ENCODE measurements around the gene MYL6B.
"Not testable (repeated sequence)": the region's sequence is repeated elsewhere in the genome, so short reads cannot be mapped to it uniquely, and the experiment has no call there.

MYL6B gene

DNA sequence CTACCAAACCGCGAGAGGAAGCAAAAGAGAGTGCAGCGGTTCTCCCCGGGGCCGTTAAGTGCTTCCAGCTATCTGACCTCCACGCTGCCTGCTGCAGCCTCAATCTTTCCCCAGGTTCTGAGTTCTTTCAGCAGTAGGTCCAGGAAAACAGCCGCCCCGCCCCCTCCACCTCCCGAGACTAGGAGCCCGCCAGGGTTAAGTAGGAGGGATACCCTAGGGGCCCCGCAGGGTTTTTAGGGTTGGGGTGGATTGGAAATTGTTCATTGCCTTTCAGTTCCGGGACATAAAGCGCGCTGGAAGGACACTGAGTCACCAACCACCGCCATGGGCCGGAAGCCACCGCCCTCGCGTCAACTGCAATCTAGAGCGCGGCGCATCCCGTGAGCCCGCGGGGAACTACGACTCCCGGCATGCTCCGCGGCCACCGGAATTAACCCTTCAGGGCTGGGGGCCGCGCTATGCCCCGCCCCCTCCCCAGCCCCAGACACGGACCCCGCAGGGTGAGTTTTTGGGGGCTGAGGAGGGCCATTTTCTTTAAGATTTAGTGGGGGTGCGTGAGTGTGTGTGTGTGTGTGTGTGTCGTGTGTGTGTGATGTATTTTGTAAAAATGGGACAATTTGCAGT is at the start of gene MYL6B:
Gene MYL6B, plus strand, starts transcription at position 456 of the 624 bp plus-strand sequence. CDS start 1,332 bp downstream, outside the sequence.
- DNase-seq, result peak; percentile 78

DNA sequence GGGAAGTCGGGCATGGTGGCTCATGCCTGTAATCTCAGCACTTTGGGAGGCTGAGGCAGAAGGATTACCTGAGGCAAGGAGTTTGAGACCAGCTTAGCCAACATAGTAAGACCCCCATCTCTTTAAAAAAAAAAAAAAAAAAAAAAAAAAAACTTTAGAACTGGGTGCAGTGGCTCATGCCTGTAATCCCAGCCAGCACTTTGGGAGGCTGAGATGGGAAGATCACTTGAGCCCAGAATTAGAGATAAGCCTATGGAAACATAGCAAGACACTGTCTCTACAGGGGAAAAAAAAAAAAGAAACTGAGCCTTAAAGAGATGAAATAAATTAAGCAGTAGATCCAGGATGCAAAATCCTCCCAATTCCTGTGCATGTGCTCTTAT is 49.7 kb upstream of the MYL6B start:
- DNase-seq, result no peak

DNA sequence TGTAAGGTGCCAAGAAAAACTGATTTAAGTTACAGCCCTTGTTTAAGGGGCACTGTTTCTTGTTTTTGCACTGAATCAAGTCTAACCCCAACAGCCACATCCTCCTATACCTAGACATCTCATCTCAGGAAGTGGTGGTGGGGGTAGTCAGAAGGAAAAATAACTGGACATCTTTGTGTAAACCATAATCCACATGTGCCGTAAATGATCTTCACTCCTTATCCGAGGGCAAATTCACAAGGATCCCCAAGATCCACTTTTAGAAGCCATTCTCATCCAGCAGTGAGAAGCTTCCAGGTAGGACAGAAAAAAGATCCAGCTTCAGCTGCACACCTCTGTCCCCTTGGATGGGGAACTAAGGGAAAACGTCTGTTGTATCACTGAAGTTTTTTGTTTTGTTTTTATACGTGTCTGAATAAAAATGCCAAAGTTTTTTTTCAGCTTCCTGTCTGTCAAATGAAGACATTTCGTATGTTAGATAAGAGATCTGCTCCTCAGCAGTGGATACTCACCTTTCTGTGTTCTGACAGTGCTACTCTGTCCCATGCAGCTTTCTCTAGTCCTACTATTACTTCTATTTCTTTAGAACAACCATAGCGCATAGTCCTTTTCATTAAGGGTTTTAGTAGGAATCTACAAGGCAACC is 49.2 kb upstream of the MYL6B start:
- DNase-seq, result no peak

DNA sequence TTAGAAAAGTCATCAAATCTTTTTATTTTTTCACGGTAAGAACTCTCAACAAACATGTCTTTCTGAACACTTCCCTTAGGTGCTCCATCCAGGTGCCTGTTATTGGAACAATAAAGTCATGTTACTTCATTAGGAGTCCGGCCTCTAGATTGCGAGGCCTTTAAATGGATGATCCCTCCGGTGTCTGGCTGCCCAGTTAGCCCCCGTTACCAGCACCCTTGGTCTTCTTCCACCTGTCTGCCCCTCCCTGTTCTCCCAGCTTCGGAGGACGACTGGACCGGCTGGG is 48.6 kb upstream of the MYL6B start:
- DNase-seq, result no peak

GRCh38 chr12:56104109-56104814 is 48.1 kb upstream of the MYL6B start, which contains the start of gene PA2G4:
Gene PA2G4 (plus strand): TSS chr12:56104559. CDS start chr12:56104738, 179 bp downstream.
- peak; percentile 94 for DNase-seq

DNA sequence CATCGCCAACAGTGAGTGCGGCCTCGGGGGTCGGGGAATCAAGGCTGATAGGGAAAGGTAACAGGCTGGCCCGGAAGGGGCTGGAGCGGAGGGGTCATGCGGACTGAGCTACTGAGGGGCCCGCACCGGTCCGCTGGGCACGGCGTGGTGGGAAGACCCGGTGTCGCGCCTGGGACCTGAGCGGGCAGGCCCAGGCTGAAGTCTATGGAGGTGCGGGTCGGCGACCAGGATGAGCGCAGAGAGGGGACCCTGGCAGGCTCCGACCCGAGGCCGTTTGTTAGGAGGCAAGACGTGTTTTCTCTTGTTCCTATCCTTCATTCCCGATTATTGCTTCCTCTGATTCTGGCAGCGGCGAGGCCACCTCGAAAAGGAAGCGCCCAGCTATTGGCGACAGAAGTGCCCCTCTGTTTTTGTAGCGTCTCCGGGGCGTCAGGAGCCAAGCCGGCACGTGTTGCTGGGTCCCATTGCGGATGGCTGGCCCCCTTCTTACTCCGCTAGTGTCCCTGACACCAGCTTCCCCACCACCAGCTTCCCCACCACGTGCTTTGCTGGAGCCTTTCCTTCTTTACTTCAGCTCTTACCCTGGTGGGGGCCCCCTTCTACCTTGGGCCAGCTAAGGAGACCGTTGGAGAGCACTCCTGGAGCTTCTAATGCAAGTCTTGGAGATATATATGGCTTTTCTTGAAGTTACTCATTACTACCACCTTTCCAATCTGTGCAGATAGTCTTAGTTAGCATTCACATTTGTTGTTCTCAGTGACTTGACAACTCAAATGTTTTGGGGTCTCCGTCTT is 47.4 kb upstream of the MYL6B start:
- no peak for DNase-seq

DNA sequence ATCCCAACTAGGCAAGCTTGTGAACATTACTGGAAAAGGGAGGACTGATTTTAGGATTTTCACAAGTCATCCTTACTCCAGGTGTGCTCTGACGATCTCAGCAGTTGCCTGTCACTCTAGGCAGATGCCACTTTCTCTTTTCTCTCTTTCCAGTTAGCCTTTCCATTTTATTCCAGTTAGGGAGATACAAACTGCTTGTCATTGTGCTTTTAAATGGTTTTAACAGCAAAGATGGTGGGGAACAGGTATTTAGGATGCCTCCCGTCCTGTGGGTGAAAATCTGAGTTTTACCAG is 46.8 kb upstream of the MYL6B start:
- DNase-seq, result no peak

- DNase-seq, result no peak
These were observed 45.1 kb upstream of the MYL6B start for GRCh38 chr12:56107242-56107641.

- DNase-seq, result no peak
These were observed 41.8 kb upstream of the MYL6B start for GRCh38 chr12:56110571-56110970.

GRCh38 chr12:56114084-56114483 is 38.3 kb upstream of the MYL6B start:
- DNase-seq, result no peak

DNA sequence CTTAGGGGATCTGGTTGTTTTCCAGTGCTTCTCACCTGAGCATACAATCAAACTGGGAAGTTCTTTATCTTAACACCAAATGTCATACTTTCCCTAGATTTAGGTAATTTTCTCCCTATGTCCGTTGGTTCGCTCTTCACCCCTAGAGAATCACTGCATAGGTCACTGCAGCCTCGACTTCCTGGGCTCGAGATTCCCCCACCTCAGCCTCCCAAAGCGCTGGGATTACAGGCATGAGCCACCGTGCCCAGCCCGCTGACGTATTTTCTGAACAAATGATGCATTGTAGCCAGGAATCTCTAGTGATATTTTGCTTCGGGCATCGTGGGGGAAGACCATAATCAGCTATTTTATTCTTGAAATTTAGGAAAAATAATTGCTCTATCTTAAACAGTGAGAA is 37.1 kb upstream of the MYL6B start:
- DNase-seq, result no peak

GRCh38 chr12:56116267-56117081 is 35.9 kb upstream of the MYL6B start, which contains the start of gene RPL41:
Gene RPL41 (plus strand): TSS chr12:56116633.
- DNase-seq, result peak; percentile 78

GRCh38 chr12:56117082-56117706 is 35.2 kb upstream of the MYL6B start:
- DNase-seq, result not testable (repeated sequence)

GRCh38 chr12:56117778-56118687 is 34.4 kb upstream of the MYL6B start, which contains the start of gene ZC3H10:
Gene ZC3H10 (plus strand): TSS chr12:56118266. CDS start chr12:56120563, 2,297 bp downstream.
- peak; percentile 95 for DNase-seq

DNA sequence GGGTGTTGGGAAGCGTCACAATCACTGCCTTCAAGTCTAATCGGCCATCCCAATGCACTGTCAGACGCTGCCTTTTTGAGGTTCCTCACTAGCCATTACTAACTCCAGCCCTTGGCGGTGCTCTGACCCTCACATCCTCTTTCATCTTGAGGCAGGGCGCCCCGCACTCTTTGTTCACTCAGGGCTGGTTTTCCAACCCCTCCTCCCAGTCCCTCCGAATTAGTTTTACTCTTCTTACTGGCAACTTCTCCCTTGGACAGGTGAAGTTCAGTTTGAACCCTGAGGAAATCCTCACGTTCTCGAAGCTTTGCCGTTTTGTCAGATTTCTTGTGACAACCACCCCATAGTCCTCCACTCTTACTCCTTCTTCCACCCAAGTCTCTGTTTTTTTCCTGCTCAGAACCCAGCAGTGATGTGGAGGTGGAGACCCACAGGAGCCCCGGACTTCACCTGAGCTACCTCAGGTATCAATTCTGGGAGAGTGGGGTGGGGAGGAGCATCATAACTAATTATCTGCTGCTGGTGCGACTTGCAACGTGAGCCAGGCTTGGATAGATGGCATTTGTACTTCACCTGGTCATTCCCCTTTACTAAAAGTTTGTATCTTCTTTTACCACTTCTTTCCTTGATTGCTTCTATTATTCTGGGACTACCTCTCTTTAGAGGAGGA is 33.6 kb upstream of the MYL6B start:
- no peak for DNase-seq

DNA sequence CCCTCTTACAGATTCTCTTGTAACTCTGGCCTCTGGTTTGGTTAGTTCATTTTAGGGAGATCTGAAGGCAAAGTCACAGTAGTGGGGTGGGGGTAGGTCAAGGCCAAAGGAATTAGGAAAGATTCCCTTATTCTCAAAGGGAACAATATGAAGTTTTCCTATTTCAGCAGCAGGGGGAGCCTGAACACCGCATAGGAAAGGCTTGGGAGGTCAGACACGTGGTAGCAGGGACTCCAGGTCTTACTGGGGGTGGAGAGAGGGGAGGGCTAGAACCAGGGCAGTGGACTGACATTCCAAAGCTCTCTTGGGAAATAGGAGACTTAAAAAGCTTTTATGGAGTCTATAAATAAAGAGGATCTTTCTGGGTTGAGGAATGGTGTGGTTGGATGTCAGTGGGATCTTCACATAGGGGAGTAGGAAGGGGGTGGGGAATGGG is 33.0 kb upstream of the MYL6B start:
- peak; percentile 43 for DNase-seq

DNA sequence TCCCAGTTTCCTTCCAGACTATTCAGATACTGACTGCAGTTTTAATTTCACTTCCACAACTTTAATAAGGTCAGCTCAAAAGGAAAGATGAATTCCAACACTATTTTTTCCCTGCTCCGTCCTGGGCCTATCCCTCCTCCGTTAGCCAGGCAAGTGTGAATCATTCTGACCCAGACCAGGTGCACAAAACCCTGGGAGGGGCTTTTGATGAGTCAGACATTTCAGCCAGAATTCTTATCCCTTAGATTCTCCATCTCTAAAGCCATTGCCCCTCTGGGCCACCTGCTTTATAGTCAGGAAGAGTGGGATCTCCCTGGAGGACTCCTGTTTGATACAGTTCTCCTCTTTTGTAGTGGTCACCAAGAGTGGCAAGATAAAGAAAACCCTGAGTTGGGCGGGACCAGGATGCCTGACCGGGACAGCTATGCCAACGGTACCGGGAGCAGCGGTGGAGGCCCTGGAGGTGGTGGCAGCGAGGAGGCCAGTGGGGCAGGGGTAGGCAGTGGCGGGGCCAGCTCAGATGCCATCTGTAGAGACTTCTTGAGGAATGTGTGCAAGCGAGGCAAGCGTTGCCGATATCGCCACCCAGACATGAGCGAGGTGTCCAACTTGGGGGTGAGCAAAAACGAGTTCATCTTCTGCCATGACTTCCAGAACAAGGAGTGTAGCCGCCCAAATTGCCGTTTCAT is 32.1 kb upstream of the MYL6B start:
- no peak for DNase-seq

- no peak for DNase-seq
These were observed 31.1 kb upstream of the MYL6B start for GRCh38 chr12:56121204-56121870.

DNA sequence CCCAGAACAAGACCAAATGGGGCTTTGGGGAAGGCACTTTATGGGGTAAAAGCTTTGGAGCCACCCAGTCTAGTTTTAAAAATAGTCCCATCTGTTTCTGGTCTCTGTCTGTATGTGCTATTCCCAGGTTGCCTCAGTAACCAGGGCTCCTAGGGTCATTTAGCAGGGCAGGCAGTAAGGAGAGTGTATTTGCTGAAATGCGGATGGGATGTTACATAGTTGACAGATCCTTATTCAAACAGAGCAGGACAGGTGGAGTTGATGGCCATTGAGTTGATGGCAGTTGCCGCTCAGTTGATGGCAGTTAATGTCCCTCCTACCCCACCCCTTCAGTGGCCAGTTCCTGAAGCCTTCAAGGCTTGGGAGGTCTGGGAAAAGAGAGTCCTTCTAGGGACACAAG is 29.8 kb upstream of the MYL6B start:
- DNase-seq, result no peak

Data from NCI-H1105 treated with DMSO at 0.1 percent for 48 hours (cell line).